Stimulated activated CD4-positive, alpha-beta T cell treated with anti-CD3 and anti-CD28 coated beads, Interleukin-12 subunit alpha, Interleukin-12 subunit beta, amount 100 ng/mL, for 4 hours (primary cell): ENCODE measurements around the gene AGO4.
"Not testable (repeated sequence)": the region's sequence is repeated elsewhere in the genome, so short reads cannot be mapped to it uniquely, and the experiment has no call there.

Experiments
- DNase-seq: peaks from one replicate; pipeline ENCODE4 v3.0.0-alpha.2; 2020

AGO4 gene

DNA sequence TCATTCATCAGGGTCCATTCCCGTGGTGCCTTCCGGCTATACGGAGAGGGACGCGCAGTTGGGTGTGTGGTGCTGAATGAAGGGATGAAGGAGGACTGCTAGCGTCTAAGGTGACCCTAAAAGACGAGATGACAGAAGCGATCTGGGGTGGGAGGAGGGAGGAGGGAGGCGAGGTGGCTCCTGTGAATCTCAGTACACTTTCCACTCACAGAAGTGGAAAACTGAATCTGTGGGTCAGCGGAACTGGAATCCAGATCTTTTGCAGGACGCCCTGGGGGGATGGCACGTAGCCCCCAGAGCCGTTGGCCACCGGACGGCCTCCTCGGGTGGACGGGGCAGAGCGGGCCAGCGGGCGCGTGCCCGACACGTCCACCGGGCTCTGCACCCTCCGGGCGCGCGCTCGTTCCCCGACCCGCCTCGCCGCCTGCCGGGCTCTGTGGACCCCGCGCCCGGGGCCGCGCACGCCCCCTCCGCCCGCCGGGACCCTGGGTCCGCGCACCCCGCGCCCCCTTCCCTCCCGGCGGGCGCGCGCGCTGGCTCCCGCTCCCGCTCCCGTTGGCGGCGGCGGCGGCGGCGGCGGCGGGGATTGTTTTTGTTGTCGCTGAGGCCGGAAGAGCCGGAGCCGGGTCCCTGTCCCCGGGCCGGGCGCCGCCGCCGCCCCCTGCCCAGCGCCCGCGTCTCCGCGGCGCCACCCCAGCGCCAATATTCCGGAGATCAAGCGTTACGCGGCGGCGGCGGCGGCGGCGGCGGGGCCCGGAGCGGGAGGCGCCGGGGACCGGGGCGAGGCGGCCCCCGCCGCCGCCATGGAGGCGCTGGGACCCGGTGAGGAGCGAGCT lies at the start of gene AGO4:
AGO4 (plus strand) TSS at position 403 of the 836 bp plus-strand sequence; CDS start at position 804, 401 bp downstream.
- peak; percentile 36 for DNase-seq

DNA sequence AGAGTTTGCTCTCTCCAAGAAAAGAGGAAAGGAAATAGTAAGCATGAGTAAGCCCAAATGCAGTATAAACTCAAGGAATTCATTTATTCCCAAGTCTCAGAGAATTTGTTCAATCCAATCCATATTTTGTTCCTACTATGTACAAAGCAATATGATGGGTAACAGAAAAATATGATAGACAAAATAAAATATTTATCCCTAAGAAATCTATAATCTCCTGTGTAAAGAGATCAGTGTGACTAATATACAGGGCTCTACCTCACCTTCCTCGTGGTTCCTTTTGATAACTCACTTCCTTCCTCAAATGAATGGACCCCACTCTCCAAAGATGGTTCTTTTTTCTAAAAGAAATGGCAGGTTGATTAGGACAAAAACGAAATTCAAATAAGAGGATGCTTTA lies 45.7 kb upstream of the AGO4 start:
- no peak for DNase-seq

DNA sequence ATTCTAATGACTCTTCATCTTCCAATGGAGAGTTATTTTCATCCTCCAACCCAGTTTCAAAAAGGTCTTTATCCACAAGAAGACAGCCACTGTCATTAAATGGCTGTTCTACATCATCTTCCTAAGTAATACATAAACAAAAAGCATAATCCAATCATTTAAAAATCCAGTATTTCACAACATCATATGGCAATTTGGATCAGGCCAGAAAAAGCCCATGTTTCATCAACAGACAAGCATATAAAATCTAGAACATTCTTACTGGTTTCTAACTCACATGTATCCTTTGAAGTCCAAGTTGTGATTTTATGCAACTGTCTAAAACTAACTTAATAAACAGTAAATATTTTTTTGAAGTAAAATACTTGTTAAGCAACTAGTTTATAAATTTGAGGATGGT lies 44.6 kb upstream of the AGO4 start:
- no peak for DNase-seq

DNA sequence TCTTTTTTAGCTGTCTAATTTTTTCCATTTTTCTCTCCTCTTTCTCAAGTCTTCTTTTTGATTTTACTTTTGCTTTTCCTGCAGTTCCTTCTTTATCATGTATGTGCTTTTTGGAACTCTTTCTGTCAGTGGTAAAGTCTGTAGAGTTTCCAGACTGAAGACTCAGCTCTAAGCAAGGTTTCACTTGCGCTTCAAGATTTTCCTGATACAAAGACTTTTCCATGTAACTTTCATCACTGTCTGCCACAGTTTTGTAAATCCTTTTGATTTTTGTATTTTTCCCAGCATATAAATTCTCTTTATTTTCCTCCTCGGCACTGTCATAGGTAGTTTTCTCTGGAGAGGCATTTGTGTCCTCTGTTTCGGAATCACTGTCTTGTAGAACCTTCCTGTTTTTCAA lies 43.5 kb upstream of the AGO4 start:
- no peak for DNase-seq

DNA sequence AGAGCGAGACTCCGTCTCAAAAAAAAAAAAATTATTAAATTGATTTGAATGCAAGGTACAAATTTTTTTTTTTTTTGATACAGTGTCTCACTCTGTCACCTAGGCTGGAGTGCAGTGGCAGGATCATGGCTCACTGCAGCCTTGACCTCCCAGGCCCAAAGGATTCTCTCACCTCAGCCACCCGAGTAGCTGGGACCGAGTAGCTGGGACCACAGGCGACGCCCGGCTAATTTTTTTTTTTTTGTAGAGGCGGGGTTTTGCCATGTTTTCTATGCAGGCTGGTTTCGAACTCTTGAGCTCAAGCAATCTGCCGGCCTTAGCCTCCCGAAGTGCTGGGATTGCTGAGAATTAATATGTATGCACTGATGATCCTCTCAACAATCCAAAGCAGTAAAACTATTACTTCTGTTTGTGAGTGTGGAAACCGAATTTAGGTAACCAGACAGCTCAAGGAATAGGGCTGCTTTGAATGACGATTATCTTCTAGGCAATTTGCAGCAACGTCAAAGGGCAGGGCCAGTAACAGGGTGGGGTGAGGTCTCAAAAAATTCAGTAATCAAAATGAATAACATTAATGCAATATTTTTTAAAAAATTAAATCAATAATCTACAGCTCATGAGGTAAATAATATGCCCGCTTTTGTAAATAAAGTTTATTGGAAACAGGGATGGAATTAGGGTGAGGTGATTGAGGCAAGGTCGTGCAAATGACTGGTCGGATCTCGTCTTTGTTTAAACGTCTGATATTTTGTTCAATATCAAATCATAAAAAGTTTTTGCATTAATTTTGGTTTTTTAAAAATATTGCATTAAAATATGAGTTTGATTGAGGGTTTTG lies 39.2 kb upstream of the AGO4 start:
- DNase-seq = no peak

DNA sequence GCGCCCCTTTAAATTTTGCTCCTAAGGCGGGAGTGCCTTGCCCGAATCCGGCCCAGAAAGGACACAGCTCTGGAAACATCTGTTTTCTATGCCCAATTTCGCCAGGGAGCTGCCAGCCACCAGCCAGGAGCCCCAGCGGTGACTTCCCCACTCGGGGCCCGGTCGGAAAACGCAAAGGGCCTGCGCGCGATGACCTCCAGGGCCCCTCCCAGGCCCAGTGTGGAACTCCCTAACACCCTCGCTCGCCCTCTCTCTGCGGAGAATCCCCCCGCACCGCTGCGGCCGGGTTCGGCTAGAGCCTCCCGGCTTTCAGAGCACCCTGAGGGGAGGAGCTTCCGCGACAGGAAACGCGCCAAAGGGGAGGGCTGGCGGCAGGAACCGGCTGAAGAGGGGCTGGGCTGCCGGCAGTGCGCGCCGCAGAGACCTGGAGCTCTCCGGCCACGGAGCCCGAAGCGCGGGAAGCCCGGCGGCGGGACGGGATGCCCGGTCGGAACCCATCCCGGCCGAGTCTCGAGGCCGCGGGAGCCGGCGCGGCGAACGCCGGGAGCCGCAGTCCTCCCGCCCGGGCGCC lies 38.5 kb upstream of the AGO4 start:
- DNase-seq = peak; percentile 78

DNA sequence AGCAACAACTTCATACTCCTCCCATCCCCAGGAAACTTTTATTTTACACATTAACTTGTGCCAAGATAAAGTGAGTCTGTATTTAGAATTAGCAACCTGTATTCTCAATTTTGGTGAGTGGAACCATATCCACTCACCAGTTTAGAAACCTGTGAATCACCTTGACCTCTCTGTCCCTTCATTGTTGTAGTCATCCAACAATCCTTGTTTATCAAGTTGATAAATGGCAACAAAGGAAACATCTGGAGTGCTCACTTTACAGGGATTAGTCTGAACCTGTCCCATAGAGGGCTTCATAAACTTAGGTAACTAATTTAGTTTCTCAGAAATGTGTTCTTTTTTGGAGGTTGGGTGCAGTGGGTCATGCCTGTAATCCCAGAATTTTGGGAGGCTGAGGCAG lies 34.1 kb upstream of the AGO4 start:
- no peak for DNase-seq

DNA sequence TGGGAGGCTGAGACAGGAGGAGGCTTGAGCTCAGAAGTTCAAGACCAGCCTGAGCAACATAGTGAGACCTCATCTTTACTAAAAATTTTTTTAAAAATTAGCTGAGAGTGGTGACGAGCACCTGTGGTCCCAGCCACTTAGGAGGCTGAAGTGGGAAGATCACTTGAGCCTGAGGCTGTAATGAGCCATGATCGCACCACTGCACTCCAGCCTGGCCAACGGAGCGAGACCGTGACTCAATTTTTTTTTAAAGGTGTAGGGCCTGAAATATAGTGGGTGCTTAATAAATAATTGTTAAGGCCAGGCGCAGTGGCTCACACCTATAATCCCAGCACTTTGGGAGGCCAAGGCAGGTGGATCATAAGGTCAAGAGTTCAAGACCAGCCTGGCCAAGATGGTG lies 31.6 kb upstream of the AGO4 start:
- not testable (repeated sequence) for DNase-seq

DNA sequence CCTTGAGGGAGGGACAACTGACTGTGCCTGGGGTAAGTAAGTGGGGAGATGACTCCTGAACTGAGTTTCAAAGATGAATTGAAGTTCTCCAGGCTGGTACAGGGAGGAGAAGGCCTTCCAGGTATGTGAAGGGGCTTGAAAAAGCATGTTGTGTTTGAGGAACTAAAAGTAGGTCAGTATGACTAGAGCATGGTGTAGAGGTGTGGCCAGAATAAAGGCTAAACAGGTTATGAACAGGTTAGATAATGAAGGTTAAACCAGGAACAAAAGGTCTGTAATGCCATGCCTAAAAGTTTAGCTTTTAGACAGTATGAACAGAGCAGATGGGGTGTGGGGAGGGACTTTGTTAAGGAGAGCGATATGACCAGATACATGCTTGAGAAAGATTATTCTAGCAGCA lies 30.7 kb upstream of the AGO4 start:
- DNase-seq = no peak

DNA sequence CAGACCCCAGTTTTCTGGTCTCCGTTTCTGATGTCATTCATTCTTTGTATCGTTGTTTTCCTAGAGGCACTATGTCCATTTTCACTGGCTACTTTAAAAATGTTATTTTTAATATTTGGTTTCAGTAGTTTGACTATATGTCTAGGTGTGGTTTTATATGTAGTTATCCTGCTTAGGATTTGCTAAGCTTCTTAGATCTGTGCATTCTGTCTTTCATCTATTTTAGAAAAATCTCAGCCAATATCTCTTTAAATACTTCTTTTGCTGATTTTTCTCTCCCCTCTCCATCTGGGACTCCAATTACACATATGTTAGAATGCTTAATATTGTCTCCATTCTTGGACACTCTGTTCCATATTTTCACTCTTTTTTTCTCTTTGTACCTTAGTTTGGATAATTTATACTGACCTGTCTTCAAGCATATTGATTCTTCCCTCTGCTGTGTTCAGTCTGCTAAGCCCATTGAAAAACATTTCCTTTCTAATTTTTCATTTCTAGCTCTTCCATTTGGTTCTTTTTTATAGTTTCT lies 24.7 kb upstream of the AGO4 start:
- no peak for DNase-seq

DNA sequence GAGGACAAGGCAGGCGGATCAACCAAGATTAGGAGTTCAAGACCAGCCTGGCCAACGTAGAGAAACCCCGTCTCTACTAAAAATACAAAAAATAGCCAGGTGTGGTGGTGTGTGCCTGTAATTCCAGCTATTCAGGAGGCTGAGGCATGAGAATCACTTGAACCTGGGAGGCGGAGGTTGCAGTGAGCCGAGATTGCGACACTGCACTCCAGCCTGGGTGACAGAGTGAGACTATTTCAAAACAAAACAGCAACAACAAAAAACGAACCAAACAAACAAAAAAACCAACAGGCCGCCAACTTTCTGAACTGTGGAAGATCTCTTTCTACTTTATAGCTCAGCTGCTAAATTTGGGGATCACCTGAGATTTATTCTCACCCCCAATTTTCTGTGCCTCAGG lies 23.5 kb upstream of the AGO4 start:
- not testable (repeated sequence) for DNase-seq

DNA sequence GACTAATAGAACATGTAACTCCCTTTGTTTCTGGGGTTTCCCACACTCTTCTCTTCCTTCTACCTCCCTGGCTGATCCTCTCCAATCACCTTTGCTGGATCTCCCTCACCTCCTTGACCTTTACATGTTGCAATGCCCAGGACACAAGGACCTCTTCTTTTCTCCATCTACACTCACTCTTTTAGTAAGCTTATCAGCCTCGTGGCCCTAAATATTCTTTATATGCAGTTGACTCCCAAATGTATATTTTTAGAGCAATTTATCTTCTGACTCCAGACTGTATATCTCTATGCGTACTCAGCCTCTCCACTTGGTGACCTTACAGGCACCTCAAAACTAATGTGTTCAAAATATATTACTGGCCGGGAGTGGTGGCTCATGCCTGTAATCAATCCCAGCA lies 19.7 kb upstream of the AGO4 start:
- no peak for DNase-seq

DNA sequence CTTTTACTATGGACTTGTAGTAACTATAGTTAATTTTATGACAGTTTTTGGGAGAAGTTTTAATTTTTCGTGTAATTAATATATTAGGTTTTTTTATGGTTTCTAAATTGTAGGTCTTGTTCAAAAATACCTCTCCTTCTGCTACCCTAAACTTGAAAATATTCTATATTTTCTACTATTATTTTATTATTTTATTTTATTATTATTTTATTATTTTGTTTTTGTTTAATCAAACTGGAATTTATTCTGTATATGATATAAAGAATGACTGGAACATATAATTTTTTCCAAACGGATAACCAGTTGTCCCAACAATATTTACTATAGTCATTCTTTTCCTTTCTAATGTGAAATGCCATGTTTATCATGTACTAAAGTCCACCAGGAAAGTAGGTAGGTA lies 17.1 kb upstream of the AGO4 start:
- no peak for DNase-seq

DNA sequence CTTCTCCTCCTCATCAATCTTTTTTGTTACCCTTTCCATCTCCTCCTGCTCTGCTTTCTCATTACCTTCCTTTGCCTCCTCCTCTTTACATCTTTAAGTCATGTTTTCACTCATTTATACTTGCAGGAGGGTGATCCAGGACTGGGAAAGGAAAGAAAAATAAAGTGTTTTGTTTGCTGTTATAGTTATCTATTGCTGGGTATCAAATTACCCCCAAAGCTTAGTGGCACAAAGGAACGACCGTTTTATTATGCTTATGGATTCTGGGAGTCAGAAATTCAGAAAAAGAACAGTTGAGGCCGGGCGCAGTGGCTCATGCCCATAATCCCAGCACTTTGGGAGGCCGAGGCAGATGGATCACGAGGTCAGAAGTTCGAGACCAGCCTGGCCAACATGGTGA lies 12.5 kb upstream of the AGO4 start:
- DNase-seq = no peak

DNA sequence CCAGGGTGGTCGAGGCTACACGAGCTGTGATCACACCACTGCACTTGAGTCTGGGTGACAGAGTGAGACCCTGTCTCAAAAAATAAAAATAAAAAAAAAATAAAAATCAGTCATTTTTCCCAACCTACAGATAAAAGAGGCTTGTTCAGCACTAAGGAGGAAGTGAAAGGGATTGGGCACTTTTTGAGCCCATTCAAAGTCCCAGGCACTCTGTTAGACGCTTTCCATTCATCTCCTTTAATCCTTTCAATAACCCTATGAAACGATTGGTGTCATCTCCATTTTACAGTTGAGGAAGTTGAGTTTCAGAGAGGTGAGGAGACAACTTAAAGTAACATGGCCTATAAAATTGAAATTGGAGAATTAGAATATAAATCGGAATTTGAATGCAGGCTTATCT lies 10.4 kb upstream of the AGO4 start:
- DNase-seq = no peak

DNA sequence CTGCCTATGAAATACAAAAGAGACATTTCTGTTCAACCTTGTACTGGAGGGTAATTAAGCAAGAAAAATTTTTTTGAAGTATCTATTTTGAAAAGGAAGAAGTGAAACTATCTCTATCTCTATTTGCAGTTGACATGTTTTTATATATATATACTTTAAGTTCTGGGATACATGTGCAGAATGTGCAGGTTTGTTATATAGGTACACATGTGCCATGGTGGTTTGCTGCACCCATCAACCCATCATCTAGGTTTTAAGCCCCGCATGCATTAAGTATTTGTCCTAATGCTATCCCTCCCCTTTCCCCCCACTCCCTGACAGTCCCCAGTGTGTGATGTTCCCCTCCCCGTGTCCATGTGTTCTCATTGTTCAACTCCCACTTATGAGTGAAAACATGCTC lies 9.8 kb upstream of the AGO4 start:
- not testable (repeated sequence) for DNase-seq

DNA sequence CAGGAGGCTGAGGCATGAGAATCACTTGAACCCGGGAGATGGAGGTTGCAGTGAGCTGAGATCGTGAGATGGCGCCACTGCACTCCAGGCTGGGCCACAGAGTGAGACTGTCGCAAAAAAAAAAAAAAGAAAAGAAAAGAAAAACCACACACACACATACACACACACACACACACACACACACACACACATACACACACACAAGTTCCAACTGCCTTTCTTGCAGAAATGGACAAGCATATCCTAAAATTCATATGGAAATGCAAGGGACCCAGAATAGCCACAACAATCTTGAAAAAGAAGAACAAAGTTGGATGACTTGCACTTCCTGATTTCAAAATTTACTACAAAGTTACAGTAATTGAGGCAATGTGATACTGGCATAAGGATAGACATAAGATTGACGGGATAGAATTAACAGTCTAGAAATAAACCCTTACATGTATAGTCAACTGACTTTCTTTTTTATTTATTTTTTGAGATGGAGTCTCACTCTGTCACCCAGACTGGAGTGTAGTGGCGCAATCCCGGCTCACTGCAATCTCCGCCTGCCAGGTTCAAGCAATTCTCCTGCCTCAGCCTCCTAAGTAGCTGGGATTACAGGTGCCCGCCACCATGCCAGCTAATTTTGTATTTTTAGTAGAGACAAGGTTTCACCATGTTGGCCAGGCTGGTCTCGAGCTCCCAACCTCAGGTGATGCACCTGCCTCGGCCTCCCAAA lies 7.5 kb upstream of the AGO4 start:
- DNase-seq = not testable (repeated sequence)

DNA sequence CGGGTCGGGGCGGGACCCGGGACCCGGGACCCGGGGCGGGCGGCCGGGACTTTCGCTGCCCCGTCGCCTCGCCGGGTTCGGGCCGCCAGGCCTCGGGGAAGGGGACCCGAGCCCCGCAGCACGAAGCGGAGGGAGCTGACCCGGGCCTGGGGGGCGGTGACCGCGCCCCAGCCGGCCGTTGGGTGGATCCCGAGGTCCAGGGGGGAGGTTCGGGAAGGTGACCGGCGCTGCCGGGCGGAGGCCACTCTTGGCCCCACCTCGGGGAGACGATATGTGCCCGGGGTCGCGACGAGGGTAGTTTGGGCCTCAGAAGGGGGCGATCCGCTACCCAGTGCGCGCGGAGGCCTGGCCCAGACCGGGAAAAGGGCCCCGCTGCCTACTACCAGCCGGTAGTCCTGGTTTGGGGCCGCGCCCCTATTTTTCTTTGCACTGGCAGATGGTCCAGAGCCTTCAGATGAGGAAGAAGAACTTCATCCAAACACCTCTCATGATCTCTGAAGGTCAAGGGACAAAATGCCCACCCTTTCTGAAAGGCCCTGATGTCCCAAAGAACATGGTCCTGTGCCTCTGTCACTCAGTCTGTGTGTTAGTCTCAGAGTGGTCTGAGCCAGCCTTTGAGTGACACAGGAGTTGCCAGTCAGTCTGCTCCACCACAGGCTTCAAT lies 766 bp downstream of the AGO4 start:
- peak; percentile 17 for DNase-seq

DNA sequence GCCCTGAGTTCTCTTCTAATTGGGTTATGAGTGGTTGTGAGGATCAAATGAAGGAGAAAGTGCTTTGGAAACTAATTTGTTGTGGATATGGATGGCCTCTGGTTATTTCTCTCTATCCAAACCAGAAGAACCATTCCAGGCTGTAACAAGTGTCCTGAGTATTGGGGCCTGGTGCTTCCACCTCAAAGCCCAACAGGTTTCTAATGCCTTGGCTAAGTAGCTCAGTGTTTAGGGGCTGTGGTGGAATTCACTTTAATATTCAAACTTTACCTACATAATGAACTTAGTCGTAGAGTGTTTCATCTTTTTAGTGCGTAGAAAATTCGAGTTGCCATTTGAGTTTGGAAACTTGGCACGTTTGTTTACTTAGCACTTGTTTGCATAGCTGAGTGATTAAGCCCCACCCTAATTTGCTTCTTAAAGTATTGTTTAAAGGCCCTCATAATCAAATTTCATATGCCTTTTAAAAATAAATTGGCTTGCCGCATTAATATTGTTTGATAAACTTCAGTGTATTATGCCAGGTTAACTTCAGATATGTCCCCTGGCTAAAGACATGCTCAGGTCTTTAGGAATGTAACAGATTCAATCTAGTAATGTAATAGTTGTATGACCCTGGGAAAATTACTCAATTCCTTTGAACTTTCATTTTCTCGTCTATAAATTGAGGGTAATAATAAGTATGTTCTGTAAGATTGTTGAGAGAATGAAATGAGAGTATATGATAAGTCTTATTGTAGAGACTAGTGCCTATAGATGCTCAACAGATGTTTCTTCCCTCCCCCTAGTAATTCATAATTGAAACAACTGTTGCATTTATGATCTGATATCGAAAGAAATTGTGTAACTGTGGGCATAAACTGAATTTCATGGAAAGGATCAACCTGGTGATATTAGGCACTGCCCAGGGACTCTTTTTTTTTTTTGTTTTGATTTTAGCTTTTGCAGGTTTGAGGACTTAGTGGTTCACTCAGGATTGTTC lies 1.6 kb downstream of the AGO4 start:
- no peak for DNase-seq

DNA sequence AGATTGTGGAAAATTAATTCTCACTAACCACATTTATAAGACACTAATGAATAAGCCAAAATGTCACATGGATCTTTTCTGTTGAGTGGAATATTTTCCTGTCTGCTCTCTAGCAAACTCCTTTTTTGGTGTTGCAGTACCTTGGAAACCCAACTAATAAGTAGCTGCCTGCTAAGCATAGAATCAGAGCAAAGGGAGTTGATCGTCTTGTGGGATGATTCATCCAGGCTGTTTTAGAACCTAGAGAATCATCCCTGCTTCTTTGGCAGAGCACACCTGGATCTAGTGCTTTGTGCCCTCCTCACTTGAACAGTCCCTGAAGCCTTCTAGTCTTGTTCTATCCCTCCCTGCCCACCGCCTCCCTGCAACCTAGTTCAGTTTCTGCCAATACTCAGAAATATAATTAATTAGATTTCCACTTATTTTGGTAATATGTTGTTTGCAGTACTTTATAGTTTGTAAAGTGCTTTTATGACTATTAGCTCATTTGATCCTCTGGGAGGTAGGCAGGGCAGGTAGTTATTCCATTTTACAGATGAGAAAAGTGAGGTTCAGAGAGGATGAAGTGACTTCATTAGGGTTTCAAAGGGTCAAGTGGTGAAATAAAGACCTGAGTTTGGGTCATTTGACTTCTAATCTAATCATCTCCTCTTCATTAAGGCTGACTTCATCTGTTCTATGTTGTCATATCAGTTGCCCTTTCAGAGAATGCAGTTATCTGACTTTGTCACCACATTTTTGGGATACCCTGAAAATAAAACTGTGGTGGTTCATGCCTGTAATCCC lies 2.5 kb downstream of the AGO4 start:
- no peak for DNase-seq
